Stimulated activated CD8-positive, alpha-beta memory T cell treated with anti-CD3 and anti-CD28 coated beads, Interleukin-12 subunit alpha, Interleukin-12 subunit beta, amount 100 ng/mL, for 1 hour (primary cell): Measurements from ENCODE around the gene SPRED1.

Source experiments
- DNase-seq: peaks from one replicate; pipeline ENCODE4 v3.0.0-alpha.2; 2020; ENCODE audit warnings: low read depth

The SPRED1 gene

GRCh38 chr15:38283010-38283409, 30.4 kb downstream of the SPRED1 start:
- no peak for DNase-seq

GRCh38 chr15:38285456-38285855, 32.8 kb downstream of the SPRED1 start:
- no peak for DNase-seq

- no peak for DNase-seq
These were observed 41.5 kb downstream of the SPRED1 start for GRCh38 chr15:38294126-38294525.

- DNase-seq = no peak
These were observed 45.2 kb downstream of the SPRED1 start for GRCh38 chr15:38297623-38298388.

GRCh38 chr15:38299216-38299615, 46.6 kb downstream of the SPRED1 start:
- DNase-seq = no peak

GRCh38 chr15:38300395-38300794, 47.8 kb downstream of the SPRED1 start:
- DNase-seq = no peak

GRCh38 chr15:38304481-38304880, 51.8 kb downstream of the SPRED1 start:
- DNase-seq = no peak

- DNase-seq = no peak
These were observed 54.6 kb downstream of the SPRED1 start for GRCh38 chr15:38307251-38307650.

- DNase-seq = no peak
These were observed 55.4 kb downstream of the SPRED1 start for GRCh38 chr15:38307861-38308641.

- DNase-seq = no peak
These were observed 56.2 kb downstream of the SPRED1 start for GRCh38 chr15:38308797-38309196.

- DNase-seq = no peak
These were observed 59.6 kb downstream of the SPRED1 start for GRCh38 chr15:38312190-38312589.

- no peak for DNase-seq
These were observed 63.7 kb downstream of the SPRED1 start for GRCh38 chr15:38316311-38316710.

- no peak for DNase-seq
These were observed 67.5 kb downstream of the SPRED1 start for GRCh38 chr15:38320181-38320580.

- DNase-seq = no peak
These were observed 68.2 kb downstream of the SPRED1 start for GRCh38 chr15:38320866-38321265.

GRCh38 chr15:38323895-38324294, 71.3 kb downstream of the SPRED1 start:
- DNase-seq = no peak

- no peak for DNase-seq
These were observed 72.5 kb downstream of the SPRED1 start for GRCh38 chr15:38324939-38325647.

- DNase-seq = no peak
These were observed 73.0 kb downstream of the SPRED1 start for GRCh38 chr15:38325648-38325990.

- no peak for DNase-seq
These were observed 80.1 kb downstream of the SPRED1 start for GRCh38 chr15:38332711-38333110.

- no peak for DNase-seq
These were observed 82.5 kb downstream of the SPRED1 start for GRCh38 chr15:38335116-38335515.

GRCh38 chr15:38344351-38344750, 91.7 kb downstream of the SPRED1 start:
- DNase-seq = no peak

GRCh38 chr15:38349251-38349650, 96.6 kb downstream of the SPRED1 start:
- no peak for DNase-seq

- DNase-seq = no peak
These were observed 98.8 kb downstream of the SPRED1 start for GRCh38 chr15:38351466-38351865.
